ENCODE data around the gene MAPK7. TPM values are rescaled to one million over a fixed set of nuclear protein-coding genes. Genes with fewer than 3 reads are reported as not detected.

MAPK7 gene
- total and polyA plus RNA-seq, 9 of the 15 experiments (the other 6 are each of a cell fraction or from before 2014, with no cell fraction given) = 0.46 to 7.5 (median 2.5) TPM

DNA sequence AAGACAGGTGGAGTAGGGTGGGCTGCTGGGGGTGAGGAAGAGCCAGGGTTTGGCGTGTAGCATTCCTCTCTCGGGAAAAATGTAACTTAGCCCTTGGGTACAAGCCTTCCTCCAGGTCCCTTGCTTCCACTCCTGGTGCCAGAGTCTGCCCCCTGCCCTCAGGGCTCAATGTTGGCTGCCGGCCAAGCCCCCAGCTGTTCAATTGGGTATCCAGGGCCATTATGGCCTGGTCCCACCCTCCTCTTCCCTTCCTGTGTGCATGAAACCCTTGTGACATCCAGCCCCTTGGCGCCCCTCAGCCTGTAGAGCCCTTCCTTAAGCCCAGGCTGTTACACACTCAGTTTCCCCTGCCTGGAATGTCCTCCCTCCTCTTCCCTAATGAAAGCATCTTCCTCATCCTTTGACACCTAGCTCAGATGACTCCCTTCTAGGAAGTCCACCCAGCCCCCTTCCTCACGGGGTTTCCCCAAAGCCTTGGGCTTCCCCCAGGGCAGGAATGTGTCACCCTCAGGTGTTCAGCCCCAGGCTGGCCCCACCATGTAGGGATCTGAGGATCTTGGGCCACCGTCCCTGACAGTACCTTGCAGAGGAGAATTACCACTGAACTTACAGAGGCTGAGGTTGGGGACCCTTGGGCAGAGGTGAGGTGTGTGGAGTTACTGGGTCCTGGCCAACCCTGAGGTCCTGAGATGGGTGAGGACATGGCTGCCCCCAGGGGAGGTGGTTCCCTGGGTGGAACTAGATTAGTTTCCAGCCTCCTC lies 45.7 kb upstream of the MAPK7 start:
- Histone ChIP-seq H3K79me2 (ENCODE audit: control insufficient read depth, insufficient read depth, low read length) (no peaks in the 10 kb centered on the region), H3K27me3 (ENCODE audit: control insufficient read depth in 2 of 2, insufficient read depth in 2 of 2, low read length in 2 of 2) (no peaks in the 10 kb centered on the region), H3K4me1 (replicated peaks in 1 of 2; ENCODE audit: control insufficient read depth in 2 of 2, insufficient read depth in 2 of 2, low read length in 2 of 2) (peaks cover 0 to 16% of the 10 kb centered on the region in 2 experiments; a peak in 2 of 5 replicates), H3K36me3 (ENCODE audit: control insufficient read depth, insufficient read depth, low read length) (no peaks in the 10 kb centered on the region; the same call in 2 of the 3 replicates), H4K20me1 (replicated peaks; ENCODE audit: control insufficient read depth, insufficient read depth, low read length) (no peaks in the 10 kb centered on the region), H3K9me1 (ENCODE audit: control insufficient read depth, insufficient read depth, low read length) (no peaks in the 10 kb centered on the region), H3K27ac (ENCODE audit: extremely low read depth, low read depth, low read length) (no peak overlapping the region), H2AFZ (ENCODE audit: low read depth, low read length) (no peak overlapping the region), H3K4me3 (no peak overlapping the region), H3K4me2 (ENCODE audit: insufficient read depth, low read length) (no peak overlapping the region), H3K9me3 (replicated peaks; ENCODE audit: control insufficient read depth, insufficient read depth, low read depth, low read length) (no peaks in the 10 kb centered on the region), H3K9ac (ENCODE audit: insufficient read depth in 1 of 2, low read depth in 2 of 2, low read length in 2 of 2) (no peak overlapping the region)
- BruUV-seq (replicated peaks) = no TSS peak
- DNase-seq (ENCODE audit: extremely low read depth in 1 of 4, low spot score in 3 of 4) (no peak), ATAC-seq (no peak), FAIRE-seq (no peak)
- intact Hi-C loops (cut with micrococcal nuclease) (no loop called here), in situ Hi-C loops (cut with MboI) (no loop called here)
- POLR2A ChIA-PET = no interaction called here
- CTCF ChIA-PET (ENCODE audit: low intra/inter-chr PET ratio) = no interaction called here
- WGBS (ENCODE audit: insufficient coverage, low coverage, missing lambda C conversion rate) = 65% methylated on average over 2 of the region's 6 CpGs
- peak; percentile 50 for TF ChIP-seq NFIC (IDR thresholded peaks at IDR 0.05)
- TF ChIP-seq ZNF696 (CRISPR knock-in tag; conservative IDR thresholded peaks at IDR 0.05) = no peak

DNA sequence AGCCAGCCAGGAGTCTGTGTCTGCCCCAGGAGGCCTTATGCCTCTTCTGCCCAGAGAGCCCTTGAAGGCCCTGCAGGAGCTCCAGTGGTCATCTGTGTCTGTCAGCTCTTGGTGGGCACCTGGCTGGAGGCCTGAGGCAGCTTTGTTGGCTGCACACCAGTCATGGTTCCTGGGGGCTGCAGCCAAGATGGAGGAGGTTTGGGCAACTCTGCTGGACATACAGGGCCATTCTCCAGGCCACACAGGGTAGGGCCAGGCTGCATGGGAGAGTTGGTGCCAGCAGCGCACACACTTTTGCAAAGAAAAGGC lies 45.2 kb upstream of the MAPK7 start:
- Histone ChIP-seq H2AFZ (ENCODE audit: low read depth, low read length) (no peak overlapping the region), H3K79me2 (ENCODE audit: control insufficient read depth, insufficient read depth, low read length) (no peaks in the 10 kb centered on the region), H3K27ac (ENCODE audit: extremely low read depth, low read depth, low read length) (no peak overlapping the region), H3K4me2 (ENCODE audit: insufficient read depth, low read length) (no peak overlapping the region), H3K36me3 (ENCODE audit: control insufficient read depth, insufficient read depth, low read length) (no peaks in the 10 kb centered on the region; the same call in 2 of the 3 replicates), H3K9me3 (replicated peaks; ENCODE audit: control insufficient read depth, insufficient read depth, low read depth, low read length) (no peaks in the 10 kb centered on the region), H3K4me3 (no peak overlapping the region), H3K9me1 (ENCODE audit: control insufficient read depth, insufficient read depth, low read length) (no peaks in the 10 kb centered on the region), H4K20me1 (replicated peaks; ENCODE audit: control insufficient read depth, insufficient read depth, low read length) (no peaks in the 10 kb centered on the region), H3K27me3 (ENCODE audit: control insufficient read depth in 2 of 2, insufficient read depth in 2 of 2, low read length in 2 of 2) (no peaks in the 10 kb centered on the region), H3K9ac (ENCODE audit: insufficient read depth in 1 of 2, low read depth in 2 of 2, low read length in 2 of 2) (no peak overlapping the region), H3K4me1 (replicated peaks in 1 of 2; ENCODE audit: control insufficient read depth in 2 of 2, insufficient read depth in 2 of 2, low read length in 2 of 2) (peaks cover 0 to 16% of the 10 kb centered on the region in 2 experiments; a peak in 2 of 5 replicates)
- 83% methylated on average over 1 of the region's 1 CpG for WGBS (ENCODE audit: insufficient coverage, low coverage, missing lambda C conversion rate)
- no peak for FAIRE-seq
- no peak for DNase-seq (ENCODE audit: extremely low read depth in 1 of 4, low spot score in 3 of 4)
- no TSS peak for BruUV-seq (replicated peaks)
- ChIA-PET CTCF (ENCODE audit: low intra/inter-chr PET ratio) (no interaction called here), POLR2A (interaction anchor here (1.0 kb wide), 1 partner anchor 22 kb away, joined by 4 read pairs; no protein-coding TSS in a partner anchor)
- in situ Hi-C loops (cut with MboI) (no loop called here), intact Hi-C loops (cut with micrococcal nuclease) (no loop called here)
- no peak for ATAC-seq
- TF ChIP-seq BRD4 (IDR thresholded peaks at IDR 0.05) = no peak
- no peak for TF ChIP-seq TFE3 (CRISPR knock-in tag; IDR thresholded peaks at IDR 0.05)

Data from K562 (cell line).